ENCODE results near the gene MSI2. TPM values are rescaled to one million over a fixed set of nuclear protein-coding genes. Genes with fewer than 3 reads are reported as not detected.
A peak's percentile ranks its signal among the peaks of the same experiment; 100 is the strongest.

MSI2 gene
- total and polyA plus RNA-seq, 2 donors (not counting 1 experiment from before 2014, with no cell fraction given), result 16.1 to 196 TPM

DNA sequence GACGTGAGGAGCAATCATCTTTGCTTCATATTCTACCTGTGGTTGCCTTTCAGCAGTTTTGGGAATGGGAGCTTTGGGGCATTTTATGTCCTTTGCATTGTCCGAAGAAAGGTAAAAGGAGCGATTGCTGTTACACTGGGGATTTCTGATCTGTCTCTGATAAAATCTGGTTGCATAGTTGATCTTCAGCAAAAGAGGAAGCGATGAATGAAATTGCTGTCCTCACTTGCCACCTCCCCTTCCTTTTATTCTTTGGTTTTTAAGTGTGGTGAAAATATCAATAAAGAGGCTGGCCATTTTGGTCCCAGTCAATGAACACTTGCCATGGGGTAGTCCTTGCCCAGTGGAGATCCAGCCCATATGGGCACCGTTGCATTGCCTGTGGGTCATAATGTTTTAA is 236.8 kb downstream of the MSI2 start:
- Histone ChIP-seq H2AFZ (ENCODE audit: insufficient read depth, low read depth, low read length, poor library complexity, severe bottlenecking) (no peak overlapping the region), H3K79me2 (ENCODE audit: control insufficient read depth, insufficient read depth, low read length) (peaks cover 80% of the 10 kb centered on the region), H3K36me3 (replicated peaks in 1 of 2; ENCODE audit: control extremely low read depth in 1 of 2, control insufficient read depth in 1 of 2, extremely low read depth in 1 of 2, insufficient read depth in 2 of 2, low read length in 1 of 2) (no peaks in the 10 kb centered on the region), H3K9me3 (ENCODE audit: control extremely low read depth in 1 of 3, control insufficient read depth in 2 of 3, insufficient read depth in 1 of 3, low read length in 2 of 3) (no peaks in the 10 kb centered on the region), H4K20me1 (ENCODE audit: control insufficient read depth, insufficient read depth, low read length, poor library complexity, severe bottlenecking) (peaks cover 17% of the 10 kb centered on the region), H3K27me3 (replicated peaks in 1 of 4; ENCODE audit: control extremely low read depth in 1 of 4, control insufficient read depth in 3 of 4, insufficient read depth in 4 of 4, low read length in 3 of 4) (no peaks in the 10 kb centered on the region), H3K4me3 (ENCODE audit: control extremely low read depth in 1 of 5, extremely low read depth in 1 of 5, insufficient read depth in 1 of 5, low read depth in 2 of 5, low read length in 4 of 5) (no peak overlapping the region), H3K9ac (ENCODE audit: low read length) (no peak overlapping the region), H3K4me1 (ENCODE audit: control insufficient read depth in 2 of 2, insufficient read depth in 2 of 2, low read length in 2 of 2) (peaks cover 24 to 30% of the 10 kb centered on the region in 2 donors), H3K4me2 (replicated peaks; ENCODE audit: low read depth, low read length, poor library complexity, severe bottlenecking) (peak overlapping the region; percentile 48), H3K27ac (ENCODE audit: low read length in 2 of 2) (peak overlapping the region in 1 of 2 donors; percentile 10)
- ChIA-PET POLR2A (no interaction called here), CTCF (interaction anchor here (1.2 kb wide), 1 partner anchor 10 kb away, joined by 3 read pairs; no protein-coding TSS in a partner anchor)
- TF ChIP-seq EZH2 (IDR thresholded peaks at IDR 0.05; ENCODE audit: borderline replicate concordance, insufficient read depth, low read depth, low read length, poor library complexity, severe bottlenecking), result no peak
- no peak for TF ChIP-seq CTCF (IDR thresholded peaks at IDR 0.05)
- Mint-ChIP-seq H3K9me3 (ENCODE audit: insufficient read depth) (no peaks in the 10 kb centered on the region), H3K4me3 (no peak overlapping the region), H3K4me1 (peaks cover 47% of the 10 kb centered on the region), H3K27ac (peak overlapping the region; percentile 1), H3K27me3 (no peaks in the 10 kb centered on the region)
- WGBS (ENCODE audit: insufficient coverage), result 75% methylated on average over 4 of the region's 5 CpGs
- ATAC-seq (ENCODE audit: low read depth) (no peak), DNase-seq (peak; percentile 38)
- intact Hi-C loops (cut with micrococcal nuclease), result no loop called here

DNA sequence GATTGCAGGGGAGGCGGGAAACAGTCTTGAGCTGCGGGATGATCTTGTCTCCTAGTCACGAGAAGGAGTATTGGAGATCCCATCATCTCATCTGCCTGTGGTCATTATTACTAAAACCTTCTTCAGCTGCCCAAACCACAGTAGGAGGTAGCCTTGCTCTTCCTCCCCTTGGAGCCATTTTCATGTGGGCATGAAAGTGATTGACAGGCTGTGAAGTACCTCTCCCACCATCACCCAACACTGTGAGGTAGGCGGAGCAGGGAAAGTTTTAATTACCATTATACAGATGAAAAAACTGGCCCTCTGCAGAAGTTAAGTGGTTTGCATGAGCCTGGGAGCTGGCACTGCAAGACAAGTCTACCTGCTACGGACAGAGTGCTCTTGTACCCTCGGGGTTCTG is 237.3 kb downstream of the MSI2 start:
- Mint-ChIP-seq H3K4me3 (no peak overlapping the region), H3K4me1 (peaks cover 51% of the 10 kb centered on the region), H3K27ac (no peak overlapping the region), H3K27me3 (no peaks in the 10 kb centered on the region), H3K9me3 (ENCODE audit: insufficient read depth) (no peaks in the 10 kb centered on the region)
- CTCF ChIA-PET, result no interaction called here
- no peak for ATAC-seq (ENCODE audit: low read depth)
- no peak for TF ChIP-seq EZH2 (IDR thresholded peaks at IDR 0.05; ENCODE audit: borderline replicate concordance, insufficient read depth, low read depth, low read length, poor library complexity, severe bottlenecking)
- TF ChIP-seq CTCF (IDR thresholded peaks at IDR 0.05), result no peak
- peak overlapping the region; percentile 48 for H3K4me2 ChIP-seq (replicated peaks; ENCODE audit: low read depth, low read length, poor library complexity, severe bottlenecking)
- WGBS (ENCODE audit: insufficient coverage), result 100% methylated on average over 3 of the region's 6 CpGs
- no peak overlapping the region for H2AFZ ChIP-seq (ENCODE audit: insufficient read depth, low read depth, low read length, poor library complexity, severe bottlenecking)
- DNase-seq, result no peak
- intact Hi-C loops (cut with micrococcal nuclease), result no loop called here
- H3K79me2 ChIP-seq (ENCODE audit: control insufficient read depth, insufficient read depth, low read length), result peaks cover 75% of the 10 kb centered on the region
- peaks cover 27 to 34% of the 10 kb centered on the region in 2 donors for H3K4me1 ChIP-seq (ENCODE audit: control insufficient read depth in 2 of 2, insufficient read depth in 2 of 2, low read length in 2 of 2)
- no peak overlapping the region for H3K9ac ChIP-seq (ENCODE audit: low read length)
- H4K20me1 ChIP-seq (ENCODE audit: control insufficient read depth, insufficient read depth, low read length, poor library complexity, severe bottlenecking), result peaks cover 17% of the 10 kb centered on the region
- no peaks in the 10 kb centered on the region for H3K9me3 ChIP-seq (ENCODE audit: control extremely low read depth in 1 of 3, control insufficient read depth in 2 of 3, insufficient read depth in 1 of 3, low read length in 2 of 3)
- H3K27ac ChIP-seq (ENCODE audit: low read length in 2 of 2), result no peak overlapping the region
- no peak overlapping the region for H3K4me3 ChIP-seq (ENCODE audit: control extremely low read depth in 1 of 5, extremely low read depth in 1 of 5, insufficient read depth in 1 of 5, low read depth in 2 of 5, low read length in 4 of 5)
- POLR2A ChIA-PET, result no interaction called here
- H3K27me3 ChIP-seq (replicated peaks in 1 of 4; ENCODE audit: control extremely low read depth in 1 of 4, control insufficient read depth in 3 of 4, insufficient read depth in 4 of 4, low read length in 3 of 4), result no peaks in the 10 kb centered on the region
- H3K36me3 ChIP-seq (replicated peaks in 1 of 2; ENCODE audit: control extremely low read depth in 1 of 2, control insufficient read depth in 1 of 2, extremely low read depth in 1 of 2, insufficient read depth in 2 of 2, low read length in 1 of 2), result no peaks in the 10 kb centered on the region

Data from B cell (primary cell).